Measurements from ENCODE around the gene OR2A25.

Gene OR2A25

DNA sequence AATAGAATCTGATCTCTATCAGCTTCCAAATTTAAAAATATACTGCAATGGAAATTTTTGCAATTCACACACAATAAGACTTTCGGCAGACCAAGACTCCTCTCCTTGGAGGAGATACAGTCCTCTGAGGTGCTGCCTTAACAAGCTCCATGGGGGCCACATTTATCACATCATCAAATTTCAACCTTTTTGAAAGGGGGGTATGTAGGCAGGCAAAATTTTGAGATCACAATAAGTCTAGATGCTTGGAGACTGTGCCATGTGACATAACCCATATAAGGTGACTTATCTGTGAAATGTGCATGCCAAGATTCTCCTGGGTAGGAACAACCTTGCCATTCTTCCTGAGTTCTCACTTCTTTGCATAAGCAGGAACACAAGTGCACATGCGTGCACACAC is 16.4 kb downstream of the OR2A25 start, which contains the start of gene OR2A12:
TSS of gene OR2A12 (plus strand) at position 301 of the 400 bp plus-strand sequence. CDS start 8,830 bp downstream, outside the sequence.
- no peak for DNase-seq

DNA sequence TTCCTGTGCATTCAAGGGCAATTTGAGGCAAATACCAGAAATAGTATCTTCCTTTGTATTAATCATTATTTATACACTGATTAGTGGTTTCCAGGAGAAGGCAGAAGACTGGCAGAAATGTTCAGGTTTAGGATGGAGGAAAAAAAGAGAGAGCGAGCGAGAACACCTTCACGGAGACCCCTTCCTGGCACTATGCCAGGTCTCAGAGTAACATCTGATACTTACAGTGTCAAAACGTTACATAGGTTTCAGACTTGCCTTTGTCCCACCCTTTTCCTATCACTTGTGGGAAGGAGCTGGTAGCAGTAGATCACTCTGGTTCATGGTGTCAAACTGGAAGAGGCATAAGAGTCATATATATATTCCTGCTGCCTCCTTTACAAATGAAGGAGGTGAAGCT is 17.1 kb downstream of the OR2A25 start:
- no peak for DNase-seq

DNA sequence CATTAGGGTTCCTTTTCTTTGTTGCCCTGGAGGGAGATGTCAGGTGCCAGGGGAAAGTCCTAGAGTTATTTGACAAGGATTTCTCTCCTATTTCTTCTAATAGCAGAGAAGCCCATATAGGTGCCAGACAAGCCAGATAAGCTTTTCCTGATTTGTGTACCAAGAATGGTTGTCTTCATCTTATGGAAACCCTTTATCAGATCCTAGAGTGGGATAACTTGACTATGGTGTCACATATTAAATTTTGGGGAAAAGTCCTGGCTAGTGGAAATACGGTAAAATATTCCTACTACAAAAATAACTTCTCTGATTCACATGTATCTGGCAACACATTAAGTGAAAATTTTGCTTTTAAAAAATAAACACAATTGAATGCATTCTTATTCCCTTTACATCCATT is 17.6 kb downstream of the OR2A25 start:
- no peak for DNase-seq

DNA sequence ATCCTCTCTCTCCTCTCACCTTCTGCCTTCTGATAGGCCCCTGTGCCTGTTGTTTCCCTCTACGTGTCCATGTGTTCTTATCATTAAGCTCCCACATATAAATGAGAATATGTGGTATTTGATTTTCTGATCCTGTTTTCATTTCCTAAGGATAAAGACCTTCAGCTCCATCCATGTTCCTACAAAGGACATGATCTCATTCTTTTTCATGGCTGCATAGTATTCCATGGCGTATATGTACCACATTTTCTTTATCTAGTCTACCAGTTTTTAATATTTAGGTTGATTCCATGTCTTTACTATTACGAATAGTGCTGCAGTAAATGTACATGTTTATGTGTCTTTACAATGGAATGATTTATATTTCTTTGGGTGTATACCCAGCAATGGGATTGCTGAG is 21.1 kb downstream of the OR2A25 start:
- DNase-seq, result no peak

DNA sequence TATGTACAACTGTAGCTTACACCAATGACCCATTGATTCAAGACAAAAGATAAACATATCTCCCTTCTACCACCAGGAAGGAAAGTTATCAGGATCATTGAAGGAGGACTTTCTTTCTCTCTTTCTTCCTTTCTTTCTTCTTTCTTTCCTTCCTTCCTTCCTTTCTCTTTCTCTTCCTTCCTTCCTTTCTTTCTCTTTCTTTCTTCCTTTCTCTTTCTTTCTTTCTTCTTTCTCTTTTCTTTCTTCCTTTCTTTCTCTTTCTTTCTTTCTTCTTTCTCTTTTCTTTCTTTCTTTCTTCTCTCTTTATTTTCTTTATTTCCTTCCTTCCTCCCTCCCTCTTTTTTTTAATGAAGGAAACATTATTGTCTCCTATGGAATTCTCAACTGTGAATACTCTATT is 29.2 kb downstream of the OR2A25 start:
- DNase-seq, result no peak

DNA sequence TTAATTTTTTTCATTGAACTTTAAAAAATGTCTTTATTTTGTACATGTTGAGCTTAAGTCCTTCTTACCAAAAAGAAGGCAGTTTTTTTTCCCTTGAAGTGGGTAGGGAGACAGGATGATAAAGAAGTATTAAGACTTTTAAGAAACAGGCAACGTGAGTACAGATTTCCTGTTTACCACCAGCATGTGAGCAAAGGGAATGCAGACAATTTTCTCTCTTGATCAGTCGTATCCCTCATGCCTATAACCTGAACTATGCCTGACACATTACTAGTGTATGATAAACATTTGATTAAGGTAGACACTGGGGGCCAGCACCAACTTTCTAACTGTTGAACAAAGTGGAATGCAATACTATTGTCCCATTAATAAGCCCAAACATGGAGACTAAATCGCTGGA is 31.0 kb downstream of the OR2A25 start:
- no peak for DNase-seq

DNA sequence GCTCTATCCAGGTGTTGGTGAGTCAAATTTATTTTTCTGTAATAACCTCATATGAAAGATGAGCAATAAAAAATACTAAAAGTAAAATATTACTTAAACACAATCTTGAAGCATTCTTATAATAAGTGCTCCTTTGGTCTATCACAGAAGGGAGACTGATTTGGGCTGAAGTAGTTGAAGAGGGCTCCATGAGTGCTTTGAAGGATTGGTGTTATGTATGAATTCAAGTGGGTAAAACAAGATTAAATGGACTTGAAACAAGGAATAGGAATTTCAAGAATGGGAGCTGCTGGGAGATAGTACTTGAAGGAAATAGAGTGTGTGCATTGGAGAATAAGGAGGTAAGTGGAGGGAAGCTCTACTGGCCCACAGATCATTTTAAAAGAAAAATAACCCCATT is 32.4 kb downstream of the OR2A25 start:
- DNase-seq, result no peak

DNA sequence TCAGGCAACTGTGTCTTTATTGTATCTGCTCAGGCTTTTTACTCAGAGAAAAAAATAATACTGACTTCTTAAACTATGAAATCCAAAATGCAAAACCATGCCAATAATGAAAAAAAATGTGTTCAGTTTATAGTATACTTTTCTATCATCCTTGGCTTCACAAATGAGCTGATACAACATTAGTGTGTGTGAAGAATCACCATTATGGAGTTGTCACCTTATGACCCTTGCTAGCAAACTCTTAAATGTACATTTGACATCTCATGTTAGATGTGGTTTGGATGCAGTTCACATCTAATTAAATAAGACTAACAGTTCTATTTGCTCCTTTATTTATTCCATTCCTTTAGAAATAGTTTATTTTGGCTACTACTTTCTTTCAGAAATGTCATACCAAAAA is 35.6 kb downstream of the OR2A25 start:
- DNase-seq, result no peak

DNA sequence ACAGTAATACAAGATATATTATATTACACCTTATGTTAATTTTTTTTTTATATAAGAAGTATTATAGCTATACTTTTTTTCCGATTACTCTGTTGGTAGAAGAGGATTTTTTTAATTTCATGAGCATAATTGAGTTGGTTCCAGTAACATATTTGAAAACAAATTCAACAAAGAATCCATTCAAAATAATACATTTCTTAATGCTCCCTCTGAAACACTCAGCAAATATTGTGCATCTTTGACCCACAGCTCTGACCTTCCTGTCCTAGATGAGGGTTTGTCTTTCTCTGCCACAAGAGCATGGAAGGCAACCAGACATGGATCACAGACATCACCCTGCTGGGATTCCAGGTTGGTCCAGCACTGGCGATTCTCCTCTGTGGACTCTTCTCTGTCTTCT is 39.7 kb downstream of the OR2A25 start, which contains the start of gene OR2A2:
TSS of gene OR2A2 (plus strand) at position 301 of the 400 bp plus-strand sequence. CDS start at position 301, 0 bp downstream.
- no peak for DNase-seq

DNA sequence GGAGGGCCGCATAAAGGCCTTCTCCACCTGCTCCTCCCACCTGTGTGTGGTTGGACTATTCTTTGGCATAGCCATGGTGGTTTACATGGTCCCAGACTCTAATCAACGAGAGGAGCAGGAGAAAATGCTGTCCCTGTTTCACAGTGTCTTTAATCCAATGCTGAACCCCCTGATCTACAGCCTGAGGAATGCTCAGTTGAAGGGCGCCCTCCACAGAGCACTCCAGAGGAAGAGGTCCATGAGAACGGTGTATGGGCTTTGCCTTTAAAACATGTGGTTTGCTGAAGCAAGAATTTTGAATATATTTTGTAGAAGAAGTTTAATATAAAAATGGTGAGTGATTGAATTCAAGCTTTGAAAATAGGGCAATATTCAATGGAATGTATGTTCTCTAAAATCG is 40.7 kb downstream of the OR2A25 start:
- no peak for DNase-seq

DNA sequence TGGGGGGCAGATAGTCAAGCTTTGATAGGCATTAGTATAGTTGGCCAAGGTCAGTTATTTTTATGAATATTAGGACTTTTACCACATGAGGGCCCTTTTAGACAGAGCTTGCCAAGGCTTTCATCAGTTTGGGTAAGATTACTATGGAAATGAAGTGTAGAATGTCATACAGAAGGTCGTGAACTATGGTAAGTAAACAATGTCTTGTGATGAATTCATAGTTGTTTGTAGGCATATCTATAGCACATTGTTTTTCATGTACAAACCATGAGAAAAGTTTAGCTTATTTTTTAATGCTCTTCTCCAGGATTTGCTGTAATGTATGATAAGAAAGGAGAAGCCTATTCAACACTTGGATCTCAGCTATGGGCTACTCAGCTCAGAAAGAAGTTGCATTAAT is 44.0 kb downstream of the OR2A25 start:
- no peak for DNase-seq

DNA sequence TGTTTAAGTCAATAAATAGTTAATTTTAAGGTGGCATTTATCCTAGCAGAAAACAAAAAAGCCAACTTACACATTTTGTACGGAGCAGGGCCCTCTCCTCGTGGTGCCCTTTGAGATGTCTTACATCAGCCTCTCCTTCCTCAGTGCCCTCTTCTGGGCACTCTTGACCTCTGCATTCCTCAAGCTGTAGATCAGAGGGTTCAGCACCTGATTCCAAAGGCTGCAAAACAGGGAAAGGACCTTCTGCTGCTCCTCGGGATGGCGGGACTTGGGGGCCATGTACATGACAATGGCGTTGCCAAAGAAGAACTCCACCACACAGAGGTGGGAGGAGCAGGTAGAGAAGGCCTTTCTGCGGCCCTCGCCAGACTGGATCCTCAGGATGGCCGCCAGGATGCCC is 48.7 kb downstream of the OR2A25 start:
- DNase-seq, result no peak

DNA sequence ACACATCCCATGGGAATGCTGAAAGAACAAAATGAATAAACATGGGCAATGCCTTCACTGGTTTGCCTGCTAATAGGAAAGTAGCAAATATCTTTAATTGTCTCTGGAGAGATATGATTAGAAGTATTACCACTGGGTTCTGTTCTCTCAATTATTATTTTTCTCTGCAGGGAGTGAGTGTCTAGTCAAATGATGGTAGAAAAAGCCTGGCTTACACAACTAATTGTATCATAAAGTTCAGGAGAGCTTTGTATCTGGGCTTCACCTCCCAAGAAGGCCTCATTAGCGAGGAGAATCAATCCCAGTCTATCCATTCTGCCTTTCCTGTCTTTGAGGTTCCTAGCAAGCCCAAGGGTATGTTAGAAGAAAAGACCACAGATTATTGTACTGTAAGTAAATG is 53.3 kb downstream of the OR2A25 start, which contains the start of gene OR2A14:
TSS of gene OR2A14 (plus strand) at position 301 of the 400 bp plus-strand sequence. CDS start 5,937 bp downstream, outside the sequence.
- DNase-seq, result no peak
